Measurements from ENCODE around the gene EIF4A3. TPM values are rescaled to one million over a fixed set of nuclear protein-coding genes. Genes with fewer than 3 reads are reported as not detected.

EIF4A3 gene
- total RNA-seq, 1 donor from 2014 or later: 89.9 TPM

- no peak overlapping the region for H3K4me2 ChIP-seq (ENCODE audit: low read length)
- FAIRE-seq (no peak), DNase-seq (ENCODE audit: low read depth) (peak; percentile 9)
- H3K9me3 Mint-ChIP-seq (ENCODE audit: unreplicated experiment): no peaks in the 10 kb centered on the region
- H3K79me2 ChIP-seq (ENCODE audit: insufficient read depth, low read length): no peaks in the 10 kb centered on the region
- H4K20me1 ChIP-seq (ENCODE audit: insufficient read depth, low read length): no peaks in the 10 kb centered on the region
- H3K4me1 Mint-ChIP-seq (ENCODE audit: low read depth, unreplicated experiment): peaks cover under 1% of the 10 kb centered on the region
- no peaks in the 10 kb centered on the region for H3K36me3 ChIP-seq (ENCODE audit: insufficient read depth, low read length)
- H3K27me3 ChIP-seq (ENCODE audit: insufficient read depth, low read length): no peaks in the 10 kb centered on the region
- no peak overlapping the region for H2AFZ ChIP-seq (ENCODE audit: low read depth, low read length)
- H3K9ac ChIP-seq (ENCODE audit: low read length): no peak overlapping the region
- H3K27me3 Mint-ChIP-seq (ENCODE audit: low read depth, unreplicated experiment): peaks cover 18% of the 10 kb centered on the region
- H3K27ac ChIP-seq (ENCODE audit: low read depth, low read length): no peak overlapping the region
- H3K4me3 Mint-ChIP-seq (ENCODE audit: unreplicated experiment): no peak overlapping the region
- H3K9me3 ChIP-seq (ENCODE audit: insufficient read depth, low read depth, low read length): no peaks in the 10 kb centered on the region
- H3K4me1 ChIP-seq (ENCODE audit: insufficient read depth, low read length): peaks cover 11% of the 10 kb centered on the region
- TF ChIP-seq EZH2 (IDR thresholded peaks at IDR 0.05; ENCODE audit: insufficient read depth, low read length): no peak
- no peak for TF ChIP-seq CTCF (IDR thresholded peaks at IDR 0.05; ENCODE audit: insufficient read depth, low read depth, low read length)
- no peak overlapping the region for H3K27ac Mint-ChIP-seq (ENCODE audit: unreplicated experiment)
- H3K36me3 Mint-ChIP-seq (ENCODE audit: low read depth, unreplicated experiment): no peaks in the 10 kb centered on the region
- no peak overlapping the region for H3K4me3 ChIP-seq (ENCODE audit: insufficient read depth, low read depth, low read length)
Observed at GRCh38 chr17:80097127-80097621, 49.8 kb downstream of the EIF4A3 start.

GRCh38 chr17:80096561-80097021 is 50.3 kb downstream of the EIF4A3 start:
- no peak for TF ChIP-seq EZH2 (IDR thresholded peaks at IDR 0.05; ENCODE audit: insufficient read depth, low read length)
- TF ChIP-seq CTCF (IDR thresholded peaks at IDR 0.05; ENCODE audit: insufficient read depth, low read depth, low read length): no peak
- H3K9me3 Mint-ChIP-seq (ENCODE audit: unreplicated experiment): no peaks in the 10 kb centered on the region
- H2AFZ ChIP-seq (ENCODE audit: low read depth, low read length): no peak overlapping the region
- no peaks in the 10 kb centered on the region for H3K4me1 Mint-ChIP-seq (ENCODE audit: low read depth, unreplicated experiment)
- no peaks in the 10 kb centered on the region for H4K20me1 ChIP-seq (ENCODE audit: insufficient read depth, low read length)
- H3K27ac Mint-ChIP-seq (ENCODE audit: unreplicated experiment): no peak overlapping the region
- H3K36me3 ChIP-seq (ENCODE audit: insufficient read depth, low read length): no peaks in the 10 kb centered on the region
- H3K4me3 ChIP-seq (ENCODE audit: insufficient read depth, low read depth, low read length): no peak overlapping the region
- H3K9me3 ChIP-seq (ENCODE audit: insufficient read depth, low read depth, low read length): no peaks in the 10 kb centered on the region
- H3K4me3 Mint-ChIP-seq (ENCODE audit: unreplicated experiment): no peak overlapping the region
- no peaks in the 10 kb centered on the region for H3K79me2 ChIP-seq (ENCODE audit: insufficient read depth, low read length)
- DNase-seq (ENCODE audit: low read depth) (no peak), FAIRE-seq (no peak)
- no peak overlapping the region for H3K9ac ChIP-seq (ENCODE audit: low read length)
- no peaks in the 10 kb centered on the region for H3K27me3 ChIP-seq (ENCODE audit: insufficient read depth, low read length)
- H3K27ac ChIP-seq (ENCODE audit: low read depth, low read length): no peak overlapping the region
- H3K4me1 ChIP-seq (ENCODE audit: insufficient read depth, low read length): peaks cover 6% of the 10 kb centered on the region
- peaks cover 18% of the 10 kb centered on the region for H3K27me3 Mint-ChIP-seq (ENCODE audit: low read depth, unreplicated experiment)
- H3K4me2 ChIP-seq (ENCODE audit: low read length): no peak overlapping the region
- H3K36me3 Mint-ChIP-seq (ENCODE audit: low read depth, unreplicated experiment): no peaks in the 10 kb centered on the region

- H3K4me2 ChIP-seq (ENCODE audit: low read length): no peak overlapping the region
- Mint-ChIP-seq H3K27ac (ENCODE audit: unreplicated experiment) (no peak overlapping the region), H3K9me3 (ENCODE audit: unreplicated experiment) (no peaks in the 10 kb centered on the region), H3K36me3 (ENCODE audit: low read depth, unreplicated experiment) (no peaks in the 10 kb centered on the region), H3K4me3 (ENCODE audit: unreplicated experiment) (no peak overlapping the region), H3K4me1 (ENCODE audit: low read depth, unreplicated experiment) (no peaks in the 10 kb centered on the region), H3K27me3 (ENCODE audit: low read depth, unreplicated experiment) (peaks cover 18% of the 10 kb centered on the region)
- H3K4me1 ChIP-seq (ENCODE audit: insufficient read depth, low read length): peaks cover 5% of the 10 kb centered on the region
- FAIRE-seq (no peak), DNase-seq (ENCODE audit: low read depth) (no peak)
- H3K27me3 ChIP-seq (ENCODE audit: insufficient read depth, low read length): no peaks in the 10 kb centered on the region
- no peaks in the 10 kb centered on the region for H4K20me1 ChIP-seq (ENCODE audit: insufficient read depth, low read length)
- H3K36me3 ChIP-seq (ENCODE audit: insufficient read depth, low read length): no peaks in the 10 kb centered on the region
- H3K9ac ChIP-seq (ENCODE audit: low read length): no peak overlapping the region
- TF ChIP-seq EZH2 (IDR thresholded peaks at IDR 0.05; ENCODE audit: insufficient read depth, low read length): no peak
- TF ChIP-seq CTCF (IDR thresholded peaks at IDR 0.05; ENCODE audit: insufficient read depth, low read depth, low read length): no peak
- H3K79me2 ChIP-seq (ENCODE audit: insufficient read depth, low read length): no peaks in the 10 kb centered on the region
- H3K4me3 ChIP-seq (ENCODE audit: insufficient read depth, low read depth, low read length): no peak overlapping the region
- no peaks in the 10 kb centered on the region for H3K9me3 ChIP-seq (ENCODE audit: insufficient read depth, low read depth, low read length)
- H3K27ac ChIP-seq (ENCODE audit: low read depth, low read length): no peak overlapping the region
- H2AFZ ChIP-seq (ENCODE audit: low read depth, low read length): no peak overlapping the region
Observed at GRCh38 chr17:80095844-80096475, 51.0 kb downstream of the EIF4A3 start.
